SU-DHL-6 (cell line): ENCODE results near the gene PRPF8.
A peak's percentile ranks its signal among the peaks of the same experiment; 100 is the strongest.
"Not testable (repeated sequence)": the region's sequence is repeated elsewhere in the genome, so short reads cannot be mapped to it uniquely, and the experiment has no call there.

Experiments used
- H2AFZ ChIP-seq: fragments of 200-600 bp; sonication (generic); 2 replicates; pipeline ENCODE4 v1.6.1; 2014; ENCODE audit warnings: low read depth, mild to moderate bottlenecking, moderate library complexity, mixed read lengths, antibody characterized with exemption, low read length; ENCODE audit not compliant: severe bottlenecking
- H3F3A ChIP-seq: fragments of 200-600 bp; shearing (Covaris generic); 2 replicates; pipeline ENCODE4 v1.6.0; 2016; ENCODE audit warnings: antibody characterized with exemption, mild to moderate bottlenecking; ENCODE audit not compliant: insufficient read depth
- H3K27ac ChIP-seq: fragments of 200-600 bp; sonication (generic); 2 replicates; pipeline ENCODE4 v1.5.1; 2016; ENCODE audit warnings: low read depth, mild to moderate bottlenecking, low read length, moderate library complexity, mixed read lengths
- H3K27me3 ChIP-seq: fragments of 200-600 bp; sonication (generic), shearing (Covaris generic); 2 replicates; pipeline ENCODE4 v1.6.0; 2014; ENCODE audit warnings: mild to moderate bottlenecking, low read length
- H3K36me3 ChIP-seq: fragments of 200-600 bp; sonication (generic); 2 replicates; pipeline ENCODE4 v1.6.1; 2014; ENCODE audit warnings: mild to moderate bottlenecking, low read length, mixed read lengths
- H3K4me2 ChIP-seq: fragments of 300-600, 200-600 bp; shearing (Covaris generic), sonication (generic); 2 replicates; pipeline ENCODE4 v1.6.0; 2014; ENCODE audit warnings: low read length, low read depth, mild to moderate bottlenecking; ENCODE audit not compliant: poor library complexity, severe bottlenecking
- H3K4me3 ChIP-seq: fragments of 200-600 bp; sonication (generic); 2 replicates; pipeline ENCODE4 v1.5.1; 2014; ENCODE audit warnings: antibody characterized with exemption, low read length, mild to moderate bottlenecking, mixed read lengths; ENCODE audit not compliant: insufficient read depth, poor library complexity, severe bottlenecking
- H3K79me2 ChIP-seq: fragments of 200-600 bp; sonication (generic); 2 replicates; pipeline ENCODE4 v1.6.1; 2014; ENCODE audit warnings: mild to moderate bottlenecking, low read length, moderate library complexity; ENCODE audit not compliant: insufficient read depth
- H3K9ac ChIP-seq: fragments of 200-600 bp; sonication (generic); 2 replicates; pipeline ENCODE4 v1.7.0; 2014; ENCODE audit warnings: mild to moderate bottlenecking, low read length
- H3K9me2 ChIP-seq: fragments of 200-600 bp; sonication (generic); replicated peaks from 2 replicates; pipeline ENCODE4 v1.6.1; 2014; ENCODE audit warnings: low read length; ENCODE audit not compliant: insufficient read depth
- H3K9me3 ChIP-seq: fragments of 200-600 bp; sonication (generic); 2 replicates; pipeline ENCODE4 v1.6.1; 2014; ENCODE audit warnings: low read length, mixed read lengths; ENCODE audit not compliant: insufficient read depth
- H4K20me1 ChIP-seq: fragments of 200-600 bp; sonication (generic); 2 replicates; pipeline ENCODE4 v1.6.1; 2014; ENCODE audit warnings: low read depth, mild to moderate bottlenecking, antibody characterized with exemption, low read length, moderate library complexity, mixed read lengths
- CTCF ChIP-seq: fragments of 200-600 bp; sonication (generic); IDR thresholded peaks from one replicate; pipeline ENCODE4 v1.5.1; 2017; ENCODE audit warnings: antibody characterized with exemption, mild to moderate bottlenecking, low read length, moderate library complexity; ENCODE audit not compliant: insufficient read depth, poor library complexity, severe bottlenecking
- EZH2phosphoT487 ChIP-seq: fragments of 200-600 bp; sonication (generic), shearing (Covaris generic); conservative IDR thresholded peaks from 2 replicates; pipeline ENCODE4 v1.6.1; 2018; ENCODE audit warnings: mild to moderate bottlenecking, antibody characterized with exemption, low read length, moderate library complexity, mixed read lengths

PRPF8 gene

GRCh38 chr17:1724351-1724868 lies 39.7 kb upstream of the PRPF8 start, which contains the start of gene WDR81:
Gene WDR81, plus strand, starts transcription at chr17:1724704. Its CDS starts 256 bp downstream, at chr17:1724960.
- Histone ChIP-seq H4K20me1 (no peaks in the 10 kb centered on the region), H3K9me3 (no peaks in the 10 kb centered on the region), H3K4me2 (peak within 1 kb of the TSS; percentile 73), H3K27me3 (no peaks in the 10 kb centered on the region), H3K9ac (peak within 1 kb of the TSS; percentile 85), H3F3A (peaks cover 20% of the 10 kb centered on the region; the same call in 1 of the 2 replicates), H3K4me3 (peak within 1 kb of the TSS; percentile 93), H3K79me2 (peaks cover 19% of the 10 kb centered on the region; the same call in 1 of the 2 replicates), H3K9me2 (no peaks in the 10 kb centered on the region), H3K27ac (peak within 1 kb of the TSS; percentile 55), H2AFZ (peak within 1 kb of the TSS; percentile 70), H3K36me3 (no peaks in the 10 kb centered on the region)
- TF ChIP-seq EZH2phosphoT487 = no peak
- TF ChIP-seq CTCF = no peak

GRCh38 chr17:1722022-1722421 lies 37.4 kb upstream of the PRPF8 start:
- H3K4me2 ChIP-seq, H3K9me3 ChIP-seq, H3K4me3 ChIP-seq, H3K9ac ChIP-seq, H3K36me3 ChIP-seq, H4K20me1 ChIP-seq, H3K27me3 ChIP-seq, H2AFZ ChIP-seq, H3K9me2 ChIP-seq, H3K27ac ChIP-seq: not testable (repeated sequence)
- H3K79me2 ChIP-seq = peaks cover 19% of the 10 kb centered on the region; the same call in 1 of the 2 replicates
- peaks cover 20% of the 10 kb centered on the region; the same call in 1 of the 2 replicates for H3F3A ChIP-seq

- H3K9me2 ChIP-seq = no peaks in the 10 kb centered on the region
- no peaks in the 10 kb centered on the region for H3K36me3 ChIP-seq
- no peak overlapping the region for H3K4me3 ChIP-seq
- H3K27ac ChIP-seq = no peak overlapping the region
- no peaks in the 10 kb centered on the region for H3K9me3 ChIP-seq
- H3K27me3 ChIP-seq = no peaks in the 10 kb centered on the region
- TF ChIP-seq CTCF = peak; percentile 91
- TF ChIP-seq EZH2phosphoT487 = no peak
- H3K79me2 ChIP-seq = peaks cover 11% of the 10 kb centered on the region; the same call in 1 of the 2 replicates
- H2AFZ ChIP-seq = peak overlapping the region; percentile 3
- peak overlapping the region; percentile 43 for H3K4me2 ChIP-seq
- no peak overlapping the region for H3K9ac ChIP-seq
- H4K20me1 ChIP-seq = no peaks in the 10 kb centered on the region
- peaks cover 20% of the 10 kb centered on the region; the same call in 1 of the 2 replicates for H3F3A ChIP-seq
Measured at GRCh38 chr17:1720856-1721386, 36.3 kb upstream of the PRPF8 start.
